Testis (tissue), 2 donors: ENCODE results near the gene TRABD2B.
"Not testable (repeated sequence)": the region's sequence is repeated elsewhere in the genome, so short reads cannot be mapped to it uniquely, and the experiment has no call there.

Experiments
- CTCF ChIP-seq, 3 experiments: fragments of 450-650 bp in 2 of 3; fragments of 200-600 bp in 1 of 3; sonication (generic) in 1 of 3; IDR thresholded peaks; one replicate each; pipeline ENCODE4 v1.5.1; 2016 to 2019; ENCODE audit warnings: antibody characterized with exemption in 3 of 3, mild to moderate bottlenecking in 2 of 3, moderate library complexity in 1 of 3
- POLR2A ChIP-seq: fragments of 450-650 bp; IDR thresholded peaks from one replicate; pipeline ENCODE4 v1.6.1; 2017; ENCODE audit warnings: antibody characterized with exemption, mild to moderate bottlenecking, moderate library complexity

- TF ChIP-seq CTCF (IDR thresholded peaks at IDR 0.05); POLR2A: not testable (repeated sequence)
These were observed 40.7 kb downstream of the TRABD2B start for GRCh38 chr1:47956491-47956890.
